ENCODE measurements around the gene EDN1.
A peak's percentile ranks its signal among the peaks of the same experiment; 100 is the strongest.

DNA sequence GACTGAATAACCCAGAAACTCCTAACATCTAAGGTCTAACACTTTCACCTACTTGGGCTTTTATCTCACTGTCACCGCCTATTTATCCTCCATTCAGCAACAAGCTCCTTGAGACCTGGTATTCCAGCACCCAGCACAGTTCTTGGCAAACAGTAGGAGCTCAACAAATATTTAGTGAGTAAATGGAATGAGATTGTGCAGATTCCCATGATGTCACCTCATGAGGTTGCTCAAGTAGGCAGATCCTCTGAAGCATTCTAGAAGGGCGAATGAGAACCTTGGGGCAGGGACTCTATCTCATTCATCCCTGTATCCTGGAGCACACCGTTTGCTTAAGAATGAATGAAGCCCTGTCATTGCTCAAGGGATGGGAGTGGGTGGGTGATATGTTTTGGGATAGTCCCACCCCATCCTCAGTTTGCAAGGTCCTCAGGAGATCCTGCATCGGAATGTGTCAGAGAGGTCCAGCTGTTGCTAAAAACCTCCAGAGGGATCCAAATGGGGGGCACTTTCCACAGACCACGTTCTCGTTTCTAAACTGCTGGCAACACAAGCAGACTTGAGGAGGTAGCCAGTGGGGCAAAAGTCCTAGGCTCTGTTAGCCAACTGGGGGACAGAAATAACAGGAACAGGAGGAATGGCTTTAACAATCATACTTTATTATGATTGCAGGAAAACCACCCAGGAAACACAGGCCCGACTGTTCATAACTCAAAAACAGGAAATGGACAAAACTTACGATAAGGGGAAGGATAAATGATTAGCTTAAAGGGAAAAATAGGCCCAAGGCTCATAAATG lies 42.0 kb downstream of the EDN1 start:
- TF ChIP-seq, protein P1, sequence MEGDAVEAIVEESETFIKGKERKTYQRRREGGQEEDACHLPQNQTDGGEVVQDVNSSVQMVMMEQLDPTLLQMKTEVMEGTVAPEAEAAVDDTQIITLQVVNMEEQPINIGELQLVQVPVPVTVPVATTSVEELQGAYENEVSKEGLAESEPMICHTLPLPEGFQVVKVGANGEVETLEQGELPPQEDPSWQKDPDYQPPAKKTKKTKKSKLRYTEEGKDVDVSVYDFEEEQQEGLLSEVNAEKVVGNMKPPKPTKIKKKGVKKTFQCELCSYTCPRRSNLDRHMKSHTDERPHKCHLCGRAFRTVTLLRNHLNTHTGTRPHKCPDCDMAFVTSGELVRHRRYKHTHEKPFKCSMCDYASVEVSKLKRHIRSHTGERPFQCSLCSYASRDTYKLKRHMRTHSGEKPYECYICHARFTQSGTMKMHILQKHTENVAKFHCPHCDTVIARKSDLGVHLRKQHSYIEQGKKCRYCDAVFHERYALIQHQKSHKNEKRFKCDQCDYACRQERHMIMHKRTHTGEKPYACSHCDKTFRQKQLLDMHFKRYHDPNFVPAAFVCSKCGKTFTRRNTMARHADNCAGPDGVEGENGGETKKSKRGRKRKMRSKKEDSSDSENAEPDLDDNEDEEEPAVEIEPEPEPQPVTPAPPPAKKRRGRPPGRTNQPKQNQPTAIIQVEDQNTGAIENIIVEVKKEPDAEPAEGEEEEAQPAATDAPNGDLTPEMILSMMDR (IDR thresholded peaks at IDR 0.05): no peak
- no peak for TF ChIP-seq POLR2A (IDR thresholded peaks at IDR 0.05)
- peak in 1 of 2 donors; percentile 35 for TF ChIP-seq POLR2AphosphoS5 (IDR thresholded peaks at IDR 0.05)
